CD14-positive monocyte (primary cell): ENCODE data around the gene CARM1. TPM values are rescaled to one million over a fixed set of nuclear protein-coding genes. Genes with fewer than 3 reads are reported as not detected.

Experiments
- DNase-seq, 3 donors: peaks; one replicate each; pipeline ENCODE4 v3.0.0-alpha.2; 2011 to 2022
- H2AFZ ChIP-seq: 2 replicates; pipeline ENCODE4 v1.6.0; 2012; ENCODE audit warnings: mild to moderate bottlenecking, low read depth, low read length, inconsistent platforms; ENCODE audit not compliant: insufficient read depth, poor library complexity, severe bottlenecking
- H3K27ac ChIP-seq, 2 donors: 1 replicate in 1 of 2; 2 replicates in 1 of 2; pipeline ENCODE4 v1.5.1; 2012 to 2013; ENCODE audit warnings: low read length in 2 of 2, control low read depth in 1 of 2, inconsistent platforms in 1 of 2, low read depth in 1 of 2, mild to moderate bottlenecking in 1 of 2
- H3K27me3 ChIP-seq, 2 donors: one replicate each; pipeline versions ENCODE4 v1.6.0 to v1.6.1; 2011 to 2013; ENCODE audit warnings: low read length in 2 of 2; ENCODE audit not compliant: control insufficient read depth in 2 of 2, insufficient read depth in 2 of 2
- H3K36me3 ChIP-seq, 2 donors: replicated peaks in 1 of 2; 1 replicate in 1 of 2; 2 replicates in 1 of 2; pipeline versions ENCODE4 v1.5.1 to v1.6.1; 2012 to 2013; ENCODE audit warnings: low read length in 2 of 2, control low read depth in 1 of 2, inconsistent platforms in 1 of 2, mild to moderate bottlenecking in 1 of 2; ENCODE audit not compliant: insufficient read depth in 2 of 2, control insufficient read depth in 1 of 2
- H3K4me1 ChIP-seq, 2 donors: 1 replicate in 1 of 2; 2 replicates in 1 of 2; pipeline versions ENCODE4 v1.5.1 to v1.6.1; 2012 to 2013; ENCODE audit warnings: low read length in 2 of 2, control low read depth in 1 of 2, inconsistent platforms in 1 of 2, mild to moderate bottlenecking in 1 of 2, moderate library complexity in 1 of 2; ENCODE audit not compliant: insufficient read depth in 2 of 2, control insufficient read depth in 1 of 2
- H3K4me2 ChIP-seq: replicated peaks from 2 replicates; pipeline ENCODE3; 2012; ENCODE audit warnings: low read length, moderate library complexity, mild to moderate bottlenecking; ENCODE audit not compliant: poor library complexity, severe bottlenecking; ENCODE audit errors: extremely low read depth
- H3K4me3 ChIP-seq, 3 experiments: fragments of 200-600 bp in 1 of 3; sonication (generic) in 1 of 3; replicated peaks in 1 of 3; 1 replicate in 2 of 3; 2 replicates in 1 of 3; pipeline ENCODE4 v1.5.1; 2011 to 2013; ENCODE audit warnings: low read length in 3 of 3, mild to moderate bottlenecking in 3 of 3, control low read depth in 2 of 3, low read depth in 2 of 3, inconsistent platforms in 1 of 3, moderate library complexity in 1 of 3
- H3K79me2 ChIP-seq: 2 replicates; pipeline ENCODE4 v1.6.0; 2012; ENCODE audit warnings: mild to moderate bottlenecking, control low read depth, inconsistent platforms, low read length, moderate library complexity; ENCODE audit not compliant: insufficient read depth
- H3K9ac ChIP-seq: 2 replicates; pipeline ENCODE4 v1.6.0; 2017; ENCODE audit warnings: low read length, mild to moderate bottlenecking; ENCODE audit not compliant: insufficient read depth, poor library complexity, severe bottlenecking
- H3K9me3 ChIP-seq, 2 donors: replicated peaks in 1 of 2; 1 replicate in 1 of 2; 2 replicates in 1 of 2; pipeline versions ENCODE4 v1.5.1 to v1.6.1; 2012 to 2013; ENCODE audit warnings: low read length in 2 of 2, control low read depth in 1 of 2; ENCODE audit not compliant: control insufficient read depth in 1 of 2, insufficient read depth in 1 of 2
- H4K20me1 ChIP-seq: 2 replicates; pipeline ENCODE4 v1.6.0; 2012; ENCODE audit warnings: mild to moderate bottlenecking, low read length, control low read depth, moderate library complexity; ENCODE audit not compliant: insufficient read depth
- H3K27ac Mint-ChIP-seq, 7 donors: one replicate each; pipeline ENCODE4 v1.8.0; 2020; ENCODE audit warnings: mild to moderate bottlenecking in 7 of 7, mixed read lengths in 7 of 7, moderate library complexity in 6 of 7, inconsistent platforms in 2 of 7
- H3K27me3 Mint-ChIP-seq, 3 donors: one replicate each; pipeline ENCODE4 v1.8.0; 2021 to 2022; ENCODE audit warnings: low read depth in 3 of 3, mild to moderate bottlenecking in 3 of 3, mixed read lengths in 3 of 3, moderate library complexity in 3 of 3, inconsistent platforms in 1 of 3
- H3K36me3 Mint-ChIP-seq, 2 donors: one replicate each; pipeline ENCODE4 v1.8.0; 2020; ENCODE audit warnings: mixed read lengths in 2 of 2, inconsistent platforms in 1 of 2, mild to moderate bottlenecking in 1 of 2
- H3K4me1 Mint-ChIP-seq: one replicate; pipeline ENCODE4 v1.8.0; 2020; ENCODE audit warnings: mild to moderate bottlenecking, mixed read lengths
- H3K4me3 Mint-ChIP-seq, 2 donors: one replicate each; pipeline ENCODE4 v1.8.0; 2020; ENCODE audit warnings: mild to moderate bottlenecking in 2 of 2, mixed read lengths in 2 of 2, moderate library complexity in 1 of 2
- H3K9me3 Mint-ChIP-seq, 7 donors: one replicate each; pipeline ENCODE4 v1.8.0; 2020 to 2022; ENCODE audit warnings: mixed read lengths in 7 of 7, mild to moderate bottlenecking in 6 of 7, moderate library complexity in 6 of 7, inconsistent platforms in 2 of 7
- WGBS: methylation state at CpG from one replicate; pipeline ENCODE4 v1.1.5; 2013; ENCODE audit warnings: missing lambda C conversion rate; ENCODE audit not compliant: insufficient coverage; 5-methylcytosine and 5-hydroxymethylcytosine counted together
- intact Hi-C, 2 donors: fragments of 100-400 bp; cut with micrococcal nuclease; formaldehyde crosslinking; loops; one replicate each; pipeline versions ENCODE4 v1.15.0 to v1.15.1; 2023
- polyA plus RNA-seq, 3 donors: library from polyadenylated mRNA; depleted of rRNA in 1 of 3; unstranded in 2 of 3; stranded (reverse) in 1 of 3; fragments of 300-500 nt in 2 of 3; fragments of >200 nt in 1 of 3; fragmentation: Illumina TruSeq in 2 of 3; gene quantifications; 1 replicate in 2 of 3; 2 replicates in 1 of 3; pipeline ENCODE4 v1.2.3, GENCODE V29; 2012 to 2021
- TF ChIP-seq, protein P1 (sequence below): fragments of 200-600 bp; IDR thresholded peaks from one replicate; pipeline ENCODE4 v1.8.0; 2022; ENCODE audit warnings: antibody characterized with exemption, mild to moderate bottlenecking

Gene CARM1
- polyA plus RNA-seq, 3 donors = 0.17 to 26.3 (median 0.29) TPM

DNA sequence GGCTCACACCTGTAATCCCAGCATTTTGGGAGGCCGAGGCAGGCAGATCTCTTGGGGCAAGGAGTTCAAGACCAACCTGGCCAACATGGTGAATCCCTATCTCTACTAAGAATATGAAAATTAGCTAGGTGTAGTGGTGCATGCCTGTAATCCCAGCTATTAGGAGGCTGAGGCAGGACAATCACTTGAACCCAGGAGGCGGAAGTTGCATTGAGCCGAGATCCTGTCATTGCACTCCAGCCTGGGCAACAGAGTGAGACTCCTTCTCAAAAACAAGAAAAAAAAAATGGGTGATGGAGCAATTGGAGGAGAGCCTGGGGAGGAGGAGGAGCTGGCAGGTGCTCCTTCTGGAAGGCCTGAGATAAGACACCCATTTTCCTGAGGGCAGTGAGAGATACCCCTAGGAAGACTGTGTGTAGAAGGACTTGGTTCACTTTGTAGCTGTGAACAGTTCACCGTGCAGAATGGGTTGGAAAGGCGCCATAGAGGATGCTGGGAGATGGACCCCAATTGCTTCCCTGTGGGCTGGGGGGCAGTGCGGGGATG, 8.7 kb upstream of the CARM1 start:
- peaks cover 31 to 67% of the 10 kb centered on the region in 2 donors for H3K4me1 ChIP-seq
- no peak overlapping the region for H3K4me3 Mint-ChIP-seq
- H3K27ac ChIP-seq = peak overlapping the region in 1 of 2 donors; percentile 79
- no peak overlapping the region for H2AFZ ChIP-seq
- H3K9me3 ChIP-seq = no peaks in the 10 kb centered on the region
- peaks cover 0 to 5% (median 3%) of the 10 kb centered on the region in 3 donors for H3K27me3 Mint-ChIP-seq
- H3K4me1 Mint-ChIP-seq = peaks cover 47% of the 10 kb centered on the region
- peaks cover 24% of the 10 kb centered on the region for H3K79me2 ChIP-seq
- intact Hi-C loops = loop anchor here in 1 of 2 donors (5.0 kb wide), 1 partner anchor 145 kb away; the partner anchor contains the start of gene DNM2
- H4K20me1 ChIP-seq = peaks cover 16% of the 10 kb centered on the region
- TF ChIP-seq, protein P1, sequence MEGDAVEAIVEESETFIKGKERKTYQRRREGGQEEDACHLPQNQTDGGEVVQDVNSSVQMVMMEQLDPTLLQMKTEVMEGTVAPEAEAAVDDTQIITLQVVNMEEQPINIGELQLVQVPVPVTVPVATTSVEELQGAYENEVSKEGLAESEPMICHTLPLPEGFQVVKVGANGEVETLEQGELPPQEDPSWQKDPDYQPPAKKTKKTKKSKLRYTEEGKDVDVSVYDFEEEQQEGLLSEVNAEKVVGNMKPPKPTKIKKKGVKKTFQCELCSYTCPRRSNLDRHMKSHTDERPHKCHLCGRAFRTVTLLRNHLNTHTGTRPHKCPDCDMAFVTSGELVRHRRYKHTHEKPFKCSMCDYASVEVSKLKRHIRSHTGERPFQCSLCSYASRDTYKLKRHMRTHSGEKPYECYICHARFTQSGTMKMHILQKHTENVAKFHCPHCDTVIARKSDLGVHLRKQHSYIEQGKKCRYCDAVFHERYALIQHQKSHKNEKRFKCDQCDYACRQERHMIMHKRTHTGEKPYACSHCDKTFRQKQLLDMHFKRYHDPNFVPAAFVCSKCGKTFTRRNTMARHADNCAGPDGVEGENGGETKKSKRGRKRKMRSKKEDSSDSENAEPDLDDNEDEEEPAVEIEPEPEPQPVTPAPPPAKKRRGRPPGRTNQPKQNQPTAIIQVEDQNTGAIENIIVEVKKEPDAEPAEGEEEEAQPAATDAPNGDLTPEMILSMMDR = no peak
- WGBS = 100% methylated on average over 2 of the region's 6 CpGs
- H3K36me3 Mint-ChIP-seq = peaks cover 35 to 59% of the 10 kb centered on the region in 2 donors
- H3K9me3 Mint-ChIP-seq = peaks cover 0 to 4% (median 0%) of the 10 kb centered on the region in 7 donors
- DNase-seq = no peak
- H3K27ac Mint-ChIP-seq = peak overlapping the region; percentile 74 to 94 (median 88)
- H3K4me2 ChIP-seq = no peak overlapping the region
- H3K27me3 ChIP-seq = no peaks in the 10 kb centered on the region
- H3K36me3 ChIP-seq = peaks cover 26 to 33% of the 10 kb centered on the region in 2 donors
- no peak overlapping the region for H3K4me3 ChIP-seq
- no peak overlapping the region for H3K9ac ChIP-seq

DNA sequence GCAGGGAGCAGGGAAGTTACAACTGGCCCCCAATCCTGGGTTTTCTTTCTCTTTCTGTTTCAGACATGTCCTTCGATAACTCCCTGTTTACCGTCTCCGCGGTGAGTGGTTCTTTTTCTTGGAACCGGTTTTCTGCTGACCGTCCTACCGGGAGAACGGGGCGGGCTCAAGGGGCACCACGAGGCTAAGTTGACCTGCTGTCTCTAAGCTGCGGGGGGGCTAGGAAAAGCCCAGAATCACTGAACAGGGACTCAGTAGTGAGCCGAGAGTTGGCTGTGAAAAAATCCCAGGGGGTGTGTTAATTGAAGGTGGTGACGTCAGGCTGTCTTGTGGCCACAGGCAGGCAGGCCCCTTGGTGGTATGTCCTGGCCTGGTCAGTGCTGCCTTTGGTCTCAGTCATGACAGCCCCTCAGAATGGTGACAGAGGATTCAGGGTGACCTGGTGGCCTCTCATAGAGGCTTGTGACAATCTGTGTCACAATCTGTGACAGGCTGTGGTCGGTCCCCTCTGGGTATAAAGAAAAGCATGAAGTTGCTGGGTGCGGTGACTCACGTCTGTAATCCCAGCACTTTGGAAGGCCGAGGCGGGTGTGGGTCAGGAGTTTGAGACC, 8.1 kb upstream of the CARM1 start:
- DNase-seq = peak; percentile 60 to 71 (median 65)
- Histone ChIP-seq H3K27me3 (no peaks in the 10 kb centered on the region), H3K27ac (peak overlapping the region in 1 of 2 donors; percentile 79), H3K36me3 (peaks cover 24 to 28% of the 10 kb centered on the region in 2 donors), H4K20me1 (peaks cover 14% of the 10 kb centered on the region), H3K4me1 (peaks cover 37 to 73% of the 10 kb centered on the region in 2 donors), H3K9ac (no peak overlapping the region), H3K9me3 (no peaks in the 10 kb centered on the region), H3K4me3 (no peak overlapping the region), H3K79me2 (peaks cover 22% of the 10 kb centered on the region), H3K4me2 (no peak overlapping the region), H2AFZ (no peak overlapping the region)
- no peak overlapping the region for H3K4me3 Mint-ChIP-seq
- H3K27ac Mint-ChIP-seq = peak overlapping the region; percentile 74 to 94 (median 88)
- intact Hi-C loops = loop anchor here in 1 of 2 donors (5.0 kb wide), 1 partner anchor 146 kb away; the partner anchor contains the start of gene DNM2
- 84% methylated on average over 17 of the region's 18 CpGs for WGBS
- H3K9me3 Mint-ChIP-seq = peaks cover 0 to 3% (median 0%) of the 10 kb centered on the region in 7 donors
- peaks cover 0 to 5% (median 2%) of the 10 kb centered on the region in 3 donors for H3K27me3 Mint-ChIP-seq
- peaks cover 38 to 57% of the 10 kb centered on the region in 2 donors for H3K36me3 Mint-ChIP-seq
- peaks cover 53% of the 10 kb centered on the region for H3K4me1 Mint-ChIP-seq
- TF ChIP-seq, protein P1 = no peak
